ENCODE data around the gene GLT1D1. TPM values are rescaled to one million over a fixed set of nuclear protein-coding genes. Genes with fewer than 3 reads are reported as not detected.
"Not testable (repeated sequence)": the region's sequence is repeated elsewhere in the genome, so short reads cannot be mapped to it uniquely, and the experiment has no call there.

GLT1D1 gene
- total RNA-seq, 2 experiments from 2014 or later, result 0.32 TPM; not detected in 1

GRCh38 chr12:128844031-128844635, 9.1 kb upstream of the GLT1D1 start:
- Histone ChIP-seq H3K4me1 (ENCODE audit: insufficient read depth, low read length, poor library complexity, severe bottlenecking) (peaks cover 30% of the 10 kb centered on the region), H3K27ac (ENCODE audit: low read depth, low read length, poor library complexity, severe bottlenecking) (no peak overlapping the region), H3K4me3 (ENCODE audit: low read depth, low read length, poor library complexity, severe bottlenecking) (no peak overlapping the region), H3K9me2 (ENCODE audit: insufficient read depth, low read length) (no peaks in the 10 kb centered on the region), H3K36me3 (ENCODE audit: insufficient read depth, low read length) (no peaks in the 10 kb centered on the region), H3K79me2 (ENCODE audit: insufficient read depth, low read depth, low read length) (no peaks in the 10 kb centered on the region), H3K4me2 (ENCODE audit: low read length) (no peak overlapping the region), H4K20me1 (ENCODE audit: insufficient read depth, low read length) (no peaks in the 10 kb centered on the region), H2AFZ (ENCODE audit: low read length) (no peak overlapping the region), H3K9me3 (ENCODE audit: low read length) (no peaks in the 10 kb centered on the region)
- TF ChIP-seq EZH2phosphoT487 (IDR thresholded peaks at IDR 0.05; ENCODE audit: borderline replicate concordance, low read depth, low read length), result no peak
- TF ChIP-seq CTCF (conservative IDR thresholded peaks at IDR 0.05; ENCODE audit: low read length), result peak; percentile 61
- intact Hi-C loops (cut with micrococcal nuclease; ENCODE audit: unreplicated experiment), result no loop called here
- ChIA-PET CTCF (ENCODE audit: unreplicated experiment) (no interaction called here), POLR2A (no interaction called here)
- no TSS peak for BruUV-seq (replicated peaks)
- no peak for DNase-seq (ENCODE audit: low spot score)

- H3K9me2 ChIP-seq (ENCODE audit: insufficient read depth, low read length); H2AFZ ChIP-seq (ENCODE audit: low read length); H3K79me2 ChIP-seq (ENCODE audit: insufficient read depth, low read depth, low read length); POLR2A ChIA-PET; BruUV-seq (replicated peaks); H3K4me2 ChIP-seq (ENCODE audit: low read length); H3K4me1 ChIP-seq (ENCODE audit: insufficient read depth, low read length, poor library complexity, severe bottlenecking); H3K4me3 ChIP-seq (ENCODE audit: low read depth, low read length, poor library complexity, severe bottlenecking); intact Hi-C loops (cut with micrococcal nuclease; ENCODE audit: unreplicated experiment); CTCF ChIA-PET (ENCODE audit: unreplicated experiment); H3K9me3 ChIP-seq (ENCODE audit: low read length); H3K27ac ChIP-seq (ENCODE audit: low read depth, low read length, poor library complexity, severe bottlenecking); H4K20me1 ChIP-seq (ENCODE audit: insufficient read depth, low read length); H3K36me3 ChIP-seq (ENCODE audit: insufficient read depth, low read length); DNase-seq (ENCODE audit: low spot score): not testable (repeated sequence)
Measured at GRCh38 chr12:128846671-128847070, 6.6 kb upstream of the GLT1D1 start.

- no TSS peak for BruUV-seq (replicated peaks)
- Histone ChIP-seq H3K36me3 (ENCODE audit: insufficient read depth, low read length) (no peaks in the 10 kb centered on the region), H3K4me1 (ENCODE audit: insufficient read depth, low read length, poor library complexity, severe bottlenecking) (no peaks in the 10 kb centered on the region), H2AFZ (ENCODE audit: low read length) (no peak overlapping the region), H3K9me3 (ENCODE audit: low read length) (no peaks in the 10 kb centered on the region), H3K4me3 (ENCODE audit: low read depth, low read length, poor library complexity, severe bottlenecking) (no peak overlapping the region), H3K79me2 (ENCODE audit: insufficient read depth, low read depth, low read length) (no peaks in the 10 kb centered on the region), H3K9me2 (ENCODE audit: insufficient read depth, low read length) (no peaks in the 10 kb centered on the region), H3K27ac (ENCODE audit: low read depth, low read length, poor library complexity, severe bottlenecking) (no peak overlapping the region), H3K4me2 (ENCODE audit: low read length) (no peak overlapping the region), H4K20me1 (ENCODE audit: insufficient read depth, low read length) (no peaks in the 10 kb centered on the region)
- DNase-seq (ENCODE audit: low spot score), result no peak
- intact Hi-C loops (cut with micrococcal nuclease; ENCODE audit: unreplicated experiment), result no loop called here
- ChIA-PET POLR2A (no interaction called here), CTCF (ENCODE audit: unreplicated experiment) (no interaction called here)
- TF ChIP-seq CTCF (conservative IDR thresholded peaks at IDR 0.05; ENCODE audit: low read length), result no peak
- TF ChIP-seq EZH2phosphoT487 (IDR thresholded peaks at IDR 0.05; ENCODE audit: borderline replicate concordance, low read depth, low read length), result no peak
Measured at GRCh38 chr12:128848371-128848770, 4.9 kb upstream of the GLT1D1 start.

GRCh38 chr12:128849806-128850205, 3.5 kb upstream of the GLT1D1 start:
- H2AFZ ChIP-seq (ENCODE audit: low read length); DNase-seq (ENCODE audit: low spot score); BruUV-seq (replicated peaks); H3K4me1 ChIP-seq (ENCODE audit: insufficient read depth, low read length, poor library complexity, severe bottlenecking); POLR2A ChIA-PET; H3K4me3 ChIP-seq (ENCODE audit: low read depth, low read length, poor library complexity, severe bottlenecking); H3K4me2 ChIP-seq (ENCODE audit: low read length); H3K36me3 ChIP-seq (ENCODE audit: insufficient read depth, low read length); H3K9me3 ChIP-seq (ENCODE audit: low read length); H4K20me1 ChIP-seq (ENCODE audit: insufficient read depth, low read length); intact Hi-C loops (cut with micrococcal nuclease; ENCODE audit: unreplicated experiment); CTCF ChIA-PET (ENCODE audit: unreplicated experiment); H3K79me2 ChIP-seq (ENCODE audit: insufficient read depth, low read depth, low read length); H3K27ac ChIP-seq (ENCODE audit: low read depth, low read length, poor library complexity, severe bottlenecking); H3K9me2 ChIP-seq (ENCODE audit: insufficient read depth, low read length): not testable (repeated sequence)
